NCI-H446 treated with DMSO at 0.1 percent for 48 hours (cell line): Measurements from ENCODE around the gene MCC.

Source experiments
- DNase-seq: peaks from one replicate; lab custom pipeline; 2025; lab: John Stamatoyannopoulos, UW

MCC gene

DNA sequence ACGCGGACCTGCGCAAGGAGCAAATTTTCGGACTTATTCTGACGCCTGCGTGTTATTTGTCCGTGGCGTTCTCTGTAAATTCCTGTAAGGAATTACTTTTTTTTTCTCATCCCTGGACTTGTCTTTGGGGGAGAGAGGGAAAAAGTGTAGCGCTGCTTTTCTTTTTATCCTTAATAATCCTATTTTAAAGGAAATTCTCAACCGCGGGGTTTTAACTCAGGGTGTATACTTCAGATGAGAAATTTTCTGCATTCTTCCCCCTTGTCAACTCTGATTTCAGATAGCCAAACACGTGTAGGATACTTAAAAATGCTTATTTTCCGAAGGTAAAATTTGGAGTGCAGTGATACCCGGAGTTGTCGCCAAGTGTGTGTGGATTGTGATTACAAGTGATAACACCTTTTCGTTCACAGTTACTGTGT, 510.8 kb downstream of the MCC start:
- DNase-seq: no peak

DNA sequence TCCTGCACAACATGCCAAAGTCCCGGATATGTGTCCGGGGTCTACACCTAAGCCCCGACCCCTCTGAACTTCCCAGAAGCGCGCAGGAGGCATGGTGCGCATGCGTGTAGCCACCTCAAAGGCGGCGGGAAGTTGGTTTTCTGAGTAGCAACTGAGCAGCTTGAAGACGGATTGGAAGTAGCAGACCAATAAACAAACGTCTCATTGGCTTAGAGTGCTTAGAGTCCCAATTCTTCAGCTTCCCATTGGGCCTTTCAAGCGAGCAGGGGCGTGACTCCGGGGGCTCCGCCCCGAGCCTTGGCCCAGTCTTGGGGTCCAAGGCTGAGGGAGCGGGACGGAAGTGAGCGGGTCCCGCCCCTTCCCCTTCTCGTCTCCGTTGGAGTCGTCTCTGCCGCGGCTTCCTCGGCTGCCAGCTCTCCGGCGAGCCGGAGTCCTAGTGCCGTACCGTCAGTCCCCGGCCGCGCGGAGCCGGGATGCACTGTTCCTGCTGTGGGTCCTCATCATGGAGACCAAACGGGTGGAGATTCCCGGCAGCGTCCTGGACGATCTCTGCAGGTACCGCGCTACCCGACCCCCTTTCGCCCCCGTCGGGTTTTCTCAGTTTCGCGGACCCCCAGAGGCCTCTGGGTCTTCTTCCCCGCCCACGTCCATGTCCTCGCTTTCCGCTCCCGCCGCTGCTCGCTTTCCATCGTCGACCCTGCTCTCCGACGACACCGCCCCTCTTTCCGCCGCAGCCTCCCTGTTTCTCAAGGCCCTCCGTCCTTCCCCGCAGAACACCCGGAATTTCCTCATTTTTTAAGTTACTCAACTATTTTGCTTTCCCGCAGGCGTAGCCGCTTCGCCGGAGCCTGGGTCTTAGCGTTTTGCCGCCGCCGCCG, 511.6 kb downstream of the MCC start, which contains the start of gene DCP2:
TSS of gene DCP2 (plus strand) at position 367 of the 878 bp plus-strand sequence. CDS start at position 503, 136 bp downstream.
- peak; percentile 99 for DNase-seq

DNA sequence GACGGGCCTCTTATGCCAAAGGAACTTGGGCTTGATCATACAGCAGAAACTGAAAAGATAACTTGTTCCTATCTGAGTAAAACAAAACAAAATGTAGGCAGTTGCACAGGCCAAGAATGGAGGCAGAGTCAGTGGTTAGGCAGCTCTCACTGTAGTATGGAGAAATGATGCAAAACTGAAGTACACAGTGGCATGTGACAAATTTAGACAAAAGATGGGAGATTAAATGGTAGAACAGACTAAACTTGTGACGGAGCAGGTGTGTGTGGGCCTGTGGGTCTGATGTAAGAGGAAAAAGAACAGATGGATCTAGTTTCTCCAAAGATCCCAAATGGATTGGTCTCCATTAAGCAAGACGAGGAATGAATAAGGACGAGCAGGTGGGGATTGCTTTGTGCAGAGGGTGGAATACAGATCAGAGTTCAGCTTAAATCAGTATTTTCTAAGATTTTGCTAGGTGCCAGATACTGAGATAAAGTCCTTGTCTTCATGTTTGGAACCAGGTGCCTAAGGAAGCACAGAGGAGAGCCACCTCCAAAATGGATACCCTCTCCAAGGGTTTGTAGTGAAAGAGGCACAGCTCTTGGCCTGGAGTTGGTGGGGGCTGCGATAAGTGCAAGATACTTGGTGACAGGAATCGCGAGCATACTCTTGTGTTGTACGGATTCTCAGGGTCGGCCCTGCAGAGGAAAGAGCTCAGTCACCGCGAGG, 512.4 kb downstream of the MCC start:
- DNase-seq: no peak

DNA sequence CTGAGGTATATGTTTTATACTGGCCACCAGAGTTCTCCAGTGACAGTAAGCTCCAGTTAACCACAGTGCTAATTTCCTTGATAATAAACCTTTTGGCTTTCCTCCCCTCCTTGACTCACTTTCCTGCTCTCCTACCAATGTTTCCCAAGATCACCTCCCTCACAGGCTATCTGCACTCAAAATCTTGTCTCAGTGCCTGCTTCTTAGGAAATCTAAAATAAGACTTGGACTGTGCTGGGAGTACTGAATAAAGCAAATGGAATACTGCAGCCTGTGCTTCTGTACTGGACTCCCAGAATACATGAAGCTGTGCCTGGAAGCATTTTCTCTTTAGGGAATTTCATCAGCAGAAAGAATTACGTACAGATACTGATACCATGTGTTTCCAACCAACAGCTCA, 513.4 kb downstream of the MCC start:
- DNase-seq: no peak

DNA sequence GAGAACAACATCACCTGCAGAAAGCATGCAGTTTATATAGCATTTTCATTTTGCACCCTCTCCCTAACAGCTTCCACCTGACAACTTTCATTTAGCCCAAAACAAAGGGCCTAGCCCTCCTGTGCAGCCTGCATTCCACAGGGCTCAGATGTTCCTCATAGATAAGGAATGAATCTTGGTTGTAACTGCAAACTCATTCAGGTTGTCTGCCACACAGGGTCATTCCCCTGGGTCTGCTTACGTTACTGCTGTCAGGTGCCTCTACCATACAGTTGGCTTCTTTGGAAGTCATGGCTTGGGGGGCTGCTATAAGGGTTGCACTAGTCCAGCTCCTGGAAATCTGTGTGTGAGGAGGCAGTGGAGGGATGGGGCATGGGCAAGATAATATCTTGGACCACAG, 514.3 kb downstream of the MCC start:
- no peak for DNase-seq

DNA sequence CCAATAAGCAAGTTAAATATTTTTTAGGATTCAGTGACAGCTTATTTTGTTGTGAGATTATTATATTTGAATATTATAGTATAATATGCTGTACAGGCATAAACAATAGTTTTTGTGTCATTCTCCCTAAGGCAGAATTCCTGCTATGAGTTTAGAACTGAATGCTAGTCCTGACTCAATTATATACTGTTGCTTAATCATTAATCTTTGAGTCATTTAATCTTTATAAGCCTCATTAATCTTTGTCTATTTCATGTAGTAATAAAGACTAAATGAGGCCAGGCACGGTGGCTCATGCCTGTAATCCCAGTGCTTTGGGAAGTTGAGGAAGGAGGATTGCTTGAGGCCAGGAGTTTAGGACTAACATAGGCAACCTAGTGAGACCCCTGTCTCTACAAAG, 515.2 kb downstream of the MCC start:
- DNase-seq: no peak
